ENCODE measurements around the gene GFER. TPM values are rescaled to one million over a fixed set of nuclear protein-coding genes. Genes with fewer than 3 reads are reported as not detected.

GFER gene
- total and polyA plus RNA-seq, 11 donors = 18.0 to 51.1 (median 23.8) TPM

DNA sequence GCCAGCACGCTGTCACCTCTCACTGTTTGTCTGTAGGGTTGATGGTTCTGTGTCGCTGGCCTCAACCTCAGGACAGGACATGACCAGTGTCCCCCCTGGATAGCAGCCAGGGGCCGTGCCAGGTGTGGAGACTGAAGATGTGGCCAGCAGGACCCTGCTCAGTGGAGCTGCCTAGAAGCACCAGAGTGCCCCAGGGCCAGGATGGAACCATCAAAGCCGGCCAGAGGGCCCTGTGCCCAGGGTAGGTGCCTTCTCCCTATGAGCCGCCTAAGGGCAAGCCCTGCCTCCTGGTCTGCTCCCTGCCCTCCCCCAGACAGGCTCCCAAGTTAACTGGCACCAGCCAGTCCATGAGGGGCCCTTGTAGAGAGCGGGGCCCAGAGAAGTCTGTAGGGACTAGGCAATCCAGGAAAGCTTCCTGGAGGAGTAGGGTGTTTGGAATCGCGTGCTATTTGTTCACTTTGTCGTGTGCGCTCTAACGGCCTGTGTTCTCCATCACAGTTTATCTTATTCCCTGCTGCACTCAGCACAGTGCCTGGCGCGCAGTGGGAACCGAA, 25.2 kb upstream of the GFER start:
- ATAC-seq = peak in 2 of 4 donors; percentile 0 to 3

DNA sequence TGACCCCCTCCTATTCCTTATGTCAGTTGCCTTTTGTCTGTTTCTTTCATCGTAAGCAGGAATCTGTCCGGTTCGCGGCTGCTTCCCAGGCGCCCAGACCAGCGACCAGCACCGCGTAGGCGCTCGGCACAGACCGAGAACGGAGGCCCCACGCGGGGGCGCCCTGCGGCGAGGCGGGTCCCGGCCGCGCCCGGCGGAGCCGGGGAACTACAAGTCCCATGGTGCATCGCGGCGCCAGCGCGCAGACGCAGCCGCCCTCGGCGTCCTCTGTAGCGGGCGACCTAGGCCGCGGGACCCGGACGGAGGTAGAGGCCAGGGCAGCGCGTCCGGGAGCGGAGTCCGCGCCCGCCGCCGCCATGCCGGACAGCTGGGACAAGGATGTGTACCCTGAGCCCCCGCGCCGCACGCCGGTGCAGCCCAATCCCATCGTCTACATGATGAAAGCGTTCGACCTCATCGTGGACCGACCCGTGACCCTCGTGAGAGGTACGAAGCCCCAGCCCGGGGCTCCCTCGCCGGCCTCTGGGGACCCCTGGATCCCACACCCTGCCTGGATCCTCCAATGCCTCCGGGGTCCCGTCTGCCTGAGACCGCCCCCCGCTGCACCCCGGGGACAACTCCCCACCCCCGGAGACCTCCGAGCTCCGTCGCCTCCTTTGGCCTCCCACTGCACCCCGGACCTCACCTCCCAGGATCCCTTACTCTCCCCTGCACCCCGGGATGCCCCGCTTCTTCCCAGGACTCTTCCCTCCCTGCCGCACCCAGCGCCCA, 24.5 kb upstream of the GFER start, which contains the start of gene NDUFB10:
Gene NDUFB10 (plus strand): TSS at position 270 of the 771 bp plus-strand sequence. CDS start 87 bp downstream, at position 357.
- H3K27ac ChIP-seq = peak within 1 kb of the TSS; percentile 87 to 99 (median 94)
- H3K4me3 ChIP-seq = peak within 1 kb of the TSS; percentile 68 to 100 (median 90)
- TF ChIP-seq, protein P1, sequence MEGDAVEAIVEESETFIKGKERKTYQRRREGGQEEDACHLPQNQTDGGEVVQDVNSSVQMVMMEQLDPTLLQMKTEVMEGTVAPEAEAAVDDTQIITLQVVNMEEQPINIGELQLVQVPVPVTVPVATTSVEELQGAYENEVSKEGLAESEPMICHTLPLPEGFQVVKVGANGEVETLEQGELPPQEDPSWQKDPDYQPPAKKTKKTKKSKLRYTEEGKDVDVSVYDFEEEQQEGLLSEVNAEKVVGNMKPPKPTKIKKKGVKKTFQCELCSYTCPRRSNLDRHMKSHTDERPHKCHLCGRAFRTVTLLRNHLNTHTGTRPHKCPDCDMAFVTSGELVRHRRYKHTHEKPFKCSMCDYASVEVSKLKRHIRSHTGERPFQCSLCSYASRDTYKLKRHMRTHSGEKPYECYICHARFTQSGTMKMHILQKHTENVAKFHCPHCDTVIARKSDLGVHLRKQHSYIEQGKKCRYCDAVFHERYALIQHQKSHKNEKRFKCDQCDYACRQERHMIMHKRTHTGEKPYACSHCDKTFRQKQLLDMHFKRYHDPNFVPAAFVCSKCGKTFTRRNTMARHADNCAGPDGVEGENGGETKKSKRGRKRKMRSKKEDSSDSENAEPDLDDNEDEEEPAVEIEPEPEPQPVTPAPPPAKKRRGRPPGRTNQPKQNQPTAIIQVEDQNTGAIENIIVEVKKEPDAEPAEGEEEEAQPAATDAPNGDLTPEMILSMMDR (IDR thresholded peaks at IDR 0.05) = peak; percentile 50 to 92 (median 76)
- peak; percentile 89 to 99 for TF ChIP-seq POLR2A (IDR thresholded peaks at IDR 0.05)
- H3K27me3 ChIP-seq = no peaks in the 10 kb centered on the region
- 0 to 1% (median 1%) methylated on average over 42 to 79 of the region's 79 CpGs for WGBS, 4 donors
- DNase-seq (peak; percentile 94 to 98 (median 96)), ATAC-seq (peak; percentile 77 to 91 (median 90))
- intact Hi-C loops (cut with DNase I) = no loop called here
- H3K4me1 ChIP-seq = peaks cover 7 to 44% (median 29%) of the 10 kb centered on the region in 12 donors
- H3K36me3 ChIP-seq = peaks cover 0 to 33% (median 31%) of the 10 kb centered on the region in 9 donors
- no peaks in the 10 kb centered on the region for H3K9me3 ChIP-seq

More for the DNA sequence above, 25.2 kb upstream of the GFER start:
- intact Hi-C loops (cut with DNase I) = no loop called here
- Histone ChIP-seq H3K36me3 (peaks cover 0 to 33% (median 29%) of the 10 kb centered on the region in 9 donors), H3K27me3 (no peaks in the 10 kb centered on the region), H3K4me1 (peaks cover 7 to 43% (median 26%) of the 10 kb centered on the region in 12 donors), H3K27ac (peak overlapping the region in 11 of 12 donors; percentile 87 to 99 (median 94)), H3K9me3 (no peaks in the 10 kb centered on the region), H3K4me3 (peak overlapping the region in 10 of 12 donors; percentile 68 to 100 (median 90))
- no peak for TF ChIP-seq POLR2A (IDR thresholded peaks at IDR 0.05)
- TF ChIP-seq, protein P1 (IDR thresholded peaks at IDR 0.05) = no peak
- WGBS, 4 donors = 19 to 37% (median 33%) methylated on average over 8 to 14 of the region's 14 CpGs
- peak in 1 of 5 donors; percentile 48 for DNase-seq

DNA sequence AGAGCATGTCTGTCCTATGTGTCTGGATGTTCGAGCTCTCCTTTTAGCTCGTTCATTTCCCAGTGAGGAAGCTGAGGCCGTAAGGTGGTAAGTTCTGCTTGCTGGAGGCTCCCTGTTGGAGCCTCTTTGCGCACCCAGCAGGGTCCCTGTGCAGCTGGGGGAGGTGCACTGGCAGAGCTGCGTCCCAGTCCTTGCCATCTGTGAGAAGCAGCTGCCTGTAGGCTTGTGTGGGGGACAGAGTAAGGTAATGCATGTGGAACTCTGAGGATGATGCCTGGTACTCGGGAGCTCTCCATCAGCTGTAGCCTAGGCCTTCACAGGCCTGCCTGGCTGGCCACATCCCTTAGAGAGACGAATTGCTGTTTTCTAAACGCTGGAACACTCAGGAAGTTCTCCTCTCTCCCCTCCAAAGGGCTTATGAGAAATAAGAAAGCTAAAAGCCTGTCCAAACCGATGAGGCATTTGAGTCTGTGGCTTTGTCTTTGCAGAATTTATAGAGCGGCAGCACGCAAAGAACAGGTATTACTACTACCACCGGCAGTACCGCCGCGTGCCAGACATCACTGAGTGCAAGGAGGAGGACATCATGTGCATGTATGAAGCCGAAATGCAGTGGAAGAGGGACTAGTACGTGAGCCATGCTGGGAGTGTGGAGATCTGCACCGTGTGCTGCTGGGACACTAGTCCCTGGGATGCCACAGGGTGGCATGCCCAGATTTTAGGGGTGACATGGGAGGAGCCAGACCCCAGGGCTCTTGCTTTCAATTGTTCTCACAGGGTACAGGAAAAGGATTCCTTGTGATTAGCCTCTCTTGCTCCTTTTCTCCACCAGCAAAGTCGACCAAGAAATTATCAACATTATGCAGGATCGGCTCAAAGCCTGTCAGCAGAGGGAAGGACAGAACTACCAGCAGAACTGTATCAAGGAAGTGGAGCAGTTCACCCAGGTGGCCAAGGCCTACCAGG, 23.0 kb upstream of the GFER start:
- intact Hi-C loops (cut with DNase I) = loop anchor here in 1 of 10 donors (1.0 kb wide), 1 partner anchor 18 kb away; the partner anchor contains the start of gene MSRB1
- DNase-seq (no peak), ATAC-seq (no peak)
- peak overlapping the region in 9 of 12 donors; percentile 11 to 99 (median 94) for H3K27ac ChIP-seq
- H3K4me1 ChIP-seq = peaks cover 7 to 51% (median 35%) of the 10 kb centered on the region in 12 donors
- H3K9me3 ChIP-seq = no peaks in the 10 kb centered on the region
- peak overlapping the region in 10 of 12 donors; percentile 69 to 100 (median 92) for H3K4me3 ChIP-seq
- WGBS, 4 donors = 42 to 54% (median 51%) methylated on average over 20 of the region's 20 CpGs
- H3K36me3 ChIP-seq = peaks cover 0 to 33% (median 31%) of the 10 kb centered on the region in 9 donors
- no peaks in the 10 kb centered on the region for H3K27me3 ChIP-seq
- TF ChIP-seq, protein P1 (IDR thresholded peaks at IDR 0.05) = no peak
- no peak for TF ChIP-seq POLR2A (IDR thresholded peaks at IDR 0.05)
